Measurements from ENCODE around the gene MBOAT2.

DNA sequence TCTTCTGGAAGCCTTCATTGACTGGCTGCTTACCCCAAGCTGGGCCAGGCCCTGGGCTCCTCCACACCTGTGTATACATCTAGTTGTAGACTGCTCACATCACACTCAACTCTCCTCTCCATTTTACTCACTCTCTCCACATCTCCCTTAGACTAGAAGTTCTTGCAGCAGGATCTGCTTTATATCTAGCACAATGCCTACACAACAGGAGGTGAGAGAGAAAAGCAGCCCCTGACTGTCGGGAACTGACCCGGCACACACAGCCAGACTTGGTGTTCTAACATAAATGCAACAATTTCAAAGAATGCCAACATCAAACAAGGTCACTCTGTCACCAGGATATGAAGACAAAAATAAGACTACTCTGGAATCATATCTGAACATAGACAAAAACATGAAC lies 172.0 kb downstream of the MBOAT2 start:
- TF ChIP-seq EZH2 (IDR thresholded peaks at IDR 0.05; ENCODE audit: insufficient read depth, poor library complexity, severe bottlenecking) (no peak), EZH2phosphoT487 (IDR thresholded peaks at IDR 0.05; ENCODE audit: insufficient read depth, low read depth) (no peak)
